ENCODE measurements around the gene NDUFB8.
A peak's percentile ranks its signal among the peaks of the same experiment; 100 is the strongest.

NDUFB8 gene

DNA sequence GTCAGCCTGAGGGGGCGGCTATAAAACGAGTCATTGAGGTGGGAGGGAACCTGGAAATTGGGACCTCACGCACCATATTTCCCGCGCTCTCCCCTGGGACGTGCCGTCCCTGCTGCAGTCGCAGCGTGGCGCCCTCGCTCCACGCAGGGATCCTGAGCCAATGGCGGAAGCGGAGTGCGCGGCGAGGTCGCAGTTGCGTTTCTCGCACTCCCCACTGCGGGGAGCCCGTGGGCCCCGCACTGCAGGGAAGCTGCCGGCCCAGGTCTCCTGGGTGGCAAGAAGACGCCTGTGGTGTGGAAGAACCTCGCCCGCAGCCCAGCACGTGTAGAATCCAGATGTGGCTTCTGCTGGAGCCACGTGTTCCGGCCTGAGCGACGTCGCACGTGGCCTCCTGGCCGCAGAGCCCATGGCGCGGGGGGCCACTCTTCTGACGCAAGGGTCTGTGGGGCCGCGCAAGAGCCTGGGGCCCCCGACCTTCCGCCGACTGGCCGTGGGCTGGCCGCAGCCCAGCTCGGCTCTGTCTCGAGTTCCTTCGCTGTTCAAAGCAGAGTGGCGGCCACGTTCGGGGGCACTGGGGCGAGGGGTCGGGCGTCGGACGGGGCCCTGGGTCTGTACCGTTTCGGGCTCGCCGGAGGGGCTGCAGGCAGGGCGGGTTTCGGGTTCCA, 32.5 kb upstream of the NDUFB8 start:
- H3K27ac ChIP-seq = no peak overlapping the region
- peak overlapping the region; percentile 41 for H3K4me3 ChIP-seq
- no peak for DNase-seq (ENCODE audit: low spot score)
- TF ChIP-seq, protein P1, sequence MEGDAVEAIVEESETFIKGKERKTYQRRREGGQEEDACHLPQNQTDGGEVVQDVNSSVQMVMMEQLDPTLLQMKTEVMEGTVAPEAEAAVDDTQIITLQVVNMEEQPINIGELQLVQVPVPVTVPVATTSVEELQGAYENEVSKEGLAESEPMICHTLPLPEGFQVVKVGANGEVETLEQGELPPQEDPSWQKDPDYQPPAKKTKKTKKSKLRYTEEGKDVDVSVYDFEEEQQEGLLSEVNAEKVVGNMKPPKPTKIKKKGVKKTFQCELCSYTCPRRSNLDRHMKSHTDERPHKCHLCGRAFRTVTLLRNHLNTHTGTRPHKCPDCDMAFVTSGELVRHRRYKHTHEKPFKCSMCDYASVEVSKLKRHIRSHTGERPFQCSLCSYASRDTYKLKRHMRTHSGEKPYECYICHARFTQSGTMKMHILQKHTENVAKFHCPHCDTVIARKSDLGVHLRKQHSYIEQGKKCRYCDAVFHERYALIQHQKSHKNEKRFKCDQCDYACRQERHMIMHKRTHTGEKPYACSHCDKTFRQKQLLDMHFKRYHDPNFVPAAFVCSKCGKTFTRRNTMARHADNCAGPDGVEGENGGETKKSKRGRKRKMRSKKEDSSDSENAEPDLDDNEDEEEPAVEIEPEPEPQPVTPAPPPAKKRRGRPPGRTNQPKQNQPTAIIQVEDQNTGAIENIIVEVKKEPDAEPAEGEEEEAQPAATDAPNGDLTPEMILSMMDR (IDR thresholded peaks at IDR 0.05) = peak; percentile 19

DNA sequence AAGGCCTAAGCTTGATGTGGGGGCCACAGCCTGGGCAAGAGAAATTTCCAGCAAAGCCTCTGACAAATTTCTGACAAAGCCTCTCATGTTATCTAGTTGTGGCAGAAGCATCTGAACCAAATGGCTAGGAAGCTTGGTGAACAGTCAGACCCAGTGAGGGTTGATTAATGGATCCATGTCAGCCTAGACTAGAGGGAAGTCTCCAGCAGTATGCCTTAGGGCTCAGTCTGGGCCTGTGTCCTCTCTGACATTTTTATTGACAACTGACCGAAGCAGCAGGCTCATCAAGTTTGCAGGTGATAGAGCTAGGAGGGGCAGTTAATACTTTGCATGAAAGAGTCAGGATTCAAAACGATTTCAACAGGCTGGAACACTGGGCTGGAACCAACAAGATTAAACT, 31.3 kb upstream of the NDUFB8 start:
- H3K4me3 ChIP-seq = no peak overlapping the region
- no peak for DNase-seq (ENCODE audit: low spot score)
- TF ChIP-seq, protein P1 (IDR thresholded peaks at IDR 0.05) = no peak
- no peak overlapping the region for H3K27ac ChIP-seq

GRCh38 chr10:100560248-100560647, 30.6 kb upstream of the NDUFB8 start:
- H3K4me3 ChIP-seq = no peak overlapping the region
- DNase-seq (ENCODE audit: low spot score) = no peak
- TF ChIP-seq, protein P1 (IDR thresholded peaks at IDR 0.05) = no peak
- no peak overlapping the region for H3K27ac ChIP-seq

DNA sequence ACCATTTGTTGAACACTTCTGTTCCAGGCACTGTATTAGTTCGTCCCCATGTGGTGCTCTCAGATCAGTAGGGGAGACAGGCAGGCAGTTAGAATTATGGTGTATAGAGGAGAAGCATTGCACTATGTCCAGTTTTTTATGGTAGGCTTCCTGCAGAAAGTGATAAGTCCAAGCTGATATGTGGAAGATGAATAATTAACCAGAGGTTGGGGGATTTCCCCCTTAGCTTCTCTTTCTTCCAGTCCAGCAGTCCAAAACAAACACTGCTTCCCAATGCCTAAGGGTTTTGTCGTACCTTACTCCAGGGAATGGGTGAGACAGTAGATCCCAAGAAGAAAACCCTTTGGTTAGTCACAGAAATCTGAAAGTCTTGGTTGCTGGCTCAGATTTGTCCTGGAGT, 25.2 kb upstream of the NDUFB8 start:
- TF ChIP-seq, protein P1 (IDR thresholded peaks at IDR 0.05) = no peak
- no peak overlapping the region for H3K27ac ChIP-seq
- no peak overlapping the region for H3K4me3 ChIP-seq
- DNase-seq (ENCODE audit: low spot score) = no peak

GRCh38 chr10:100553929-100554328, 24.3 kb upstream of the NDUFB8 start:
- TF ChIP-seq, protein P1 (IDR thresholded peaks at IDR 0.05) = no peak
- no peak overlapping the region for H3K4me3 ChIP-seq
- DNase-seq (ENCODE audit: low spot score) = no peak
- H3K27ac ChIP-seq = no peak overlapping the region

DNA sequence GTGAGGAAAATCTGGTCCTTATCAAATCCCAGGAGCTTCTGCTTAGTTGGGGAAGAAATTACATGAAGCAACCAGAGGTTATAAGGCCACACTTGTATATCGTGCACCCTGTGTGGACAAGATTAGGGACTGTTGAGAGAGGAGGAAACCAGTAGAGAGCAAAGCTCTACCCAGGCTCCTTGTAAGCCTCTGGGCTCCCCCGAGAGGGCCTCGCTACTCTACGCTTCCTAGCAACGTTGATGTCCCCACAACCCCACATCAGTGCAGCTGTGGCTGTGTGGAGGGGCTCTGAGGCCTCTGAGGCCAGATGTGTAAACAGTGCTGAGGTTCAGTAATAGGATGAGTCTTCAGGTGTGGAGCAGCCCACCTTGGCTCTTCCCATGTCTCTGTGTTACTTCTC, 22.1 kb upstream of the NDUFB8 start:
- TF ChIP-seq, protein P1 (IDR thresholded peaks at IDR 0.05) = no peak
- H3K4me3 ChIP-seq = no peak overlapping the region
- no peak for DNase-seq (ENCODE audit: low spot score)
- H3K27ac ChIP-seq = no peak overlapping the region

DNA sequence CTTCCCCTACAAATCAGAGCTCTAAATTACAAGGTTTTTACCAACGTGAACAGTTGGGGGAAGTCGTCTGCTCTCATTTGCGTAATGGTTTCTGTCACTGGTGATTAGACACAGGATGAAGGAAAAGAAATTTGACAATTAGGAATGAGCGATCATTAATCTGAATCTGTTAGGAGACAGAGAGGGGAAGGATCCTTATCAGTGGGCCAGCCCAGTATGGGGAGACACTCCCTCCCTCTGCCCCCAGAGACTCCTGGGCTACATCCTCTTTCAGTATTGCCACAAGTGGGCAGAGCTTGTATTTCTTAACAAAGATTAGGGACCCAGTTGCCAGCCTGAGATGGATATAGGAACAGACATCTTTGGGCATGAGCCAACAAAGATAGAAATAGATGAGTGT, 21.5 kb upstream of the NDUFB8 start:
- Histone ChIP-seq H3K27ac (no peak overlapping the region), H3K4me3 (no peak overlapping the region)
- TF ChIP-seq, protein P1 (IDR thresholded peaks at IDR 0.05) = no peak
- DNase-seq (ENCODE audit: low spot score) = no peak

Measured in coronary artery (tissue), 2 donors.